SK-N-MC (cell line): ENCODE measurements around the gene MS4A4E.
"Not testable (repeated sequence)": the region's sequence is repeated elsewhere in the genome, so short reads cannot be mapped to it uniquely, and the experiment has no call there.

Source experiments
- EZH2 ChIP-seq: fragments of 200-600 bp; sonication (generic); IDR thresholded peaks from one replicate; pipeline ENCODE4 v1.6.1; 2017; ENCODE audit warnings: antibody characterized with exemption
- FOXP2 ChIP-seq: optimal IDR thresholded peaks from 2 replicates; pipeline ENCODE3; 2011; ENCODE audit warnings: mild to moderate bottlenecking, moderate library complexity; ENCODE audit not compliant: insufficient read depth; ENCODE audit errors: extremely low read length, control extremely low read depth
- POLR2AphosphoS5 ChIP-seq: IDR thresholded peaks from 2 replicates; pipeline ENCODE4 v1.6.1; 2012; ENCODE audit warnings: mild to moderate bottlenecking, low read depth, low read length, borderline replicate concordance

GRCh38 chr11:60185512-60185827, 57.5 kb downstream of the MS4A4E start:
- TF ChIP-seq POLR2AphosphoS5, EZH2, FOXP2: not testable (repeated sequence)
